GM10248 (cell line): ENCODE data around the gene CLEC2A.

Experiments
- CTCF ChIA-PET: fragments of 300-600 bp; sonication (Branson Sonifier 250); formaldehyde crosslinking; extraction: SDS; loops from one replicate; lab custom pipeline; 2021; ENCODE audit warnings: antibody characterized with exemption; lab: Yijun Ruan, JAX
- POLR2A ChIA-PET: fragments of 350-650 bp; sonication (Branson Sonifier 250); formaldehyde crosslinking; extraction: SDS; loops from one replicate; lab custom pipeline; 2020; ENCODE audit warnings: antibody characterized with exemption; lab: Yijun Ruan, JAX
- DNase-seq: peaks from one replicate; pipeline ENCODE4 v3.0.0; 2012; ENCODE audit errors: extremely low spot score
- CTCF ChIP-seq: IDR thresholded peaks from 2 replicates; pipeline ENCODE4 v1.5.1; 2012; ENCODE audit warnings: mild to moderate bottlenecking, low read depth; ENCODE audit errors: extremely low read depth, missing control alignments, control extremely low read depth

The CLEC2A gene

DNA sequence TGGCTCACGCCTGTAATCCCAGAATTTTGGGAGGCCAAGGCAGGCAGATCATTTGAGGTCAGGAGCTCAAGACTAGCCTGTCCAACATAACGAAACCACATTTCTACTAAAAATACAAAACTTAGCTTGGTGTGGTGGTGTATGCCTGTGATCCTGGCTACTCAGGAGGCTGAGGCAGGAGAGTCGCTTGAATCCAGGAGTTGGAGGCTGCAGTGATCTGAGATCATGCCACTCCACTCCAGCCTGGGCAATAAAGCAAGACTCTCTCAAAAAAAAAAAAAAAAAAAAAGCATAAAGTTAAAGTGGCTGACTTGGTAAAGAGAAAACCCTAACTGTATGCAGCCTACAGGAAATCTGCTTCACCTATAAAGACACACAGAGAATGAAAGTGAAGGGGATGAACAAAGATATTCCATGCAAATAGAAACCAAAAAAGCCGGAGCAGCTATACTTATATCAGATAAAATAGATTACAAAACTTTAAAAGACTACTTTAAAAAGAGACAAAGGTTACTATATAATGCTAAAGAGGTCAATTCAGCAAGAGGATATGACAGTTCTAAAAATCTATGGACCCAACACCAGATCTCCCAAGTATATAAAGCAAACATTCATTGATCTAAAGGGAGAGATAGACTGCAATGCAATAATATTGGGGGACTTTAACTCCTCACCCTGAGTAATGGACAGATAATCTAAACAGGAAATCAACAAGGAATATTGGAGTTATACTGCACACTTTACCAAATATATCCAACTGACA lies 67.1 kb downstream of the CLEC2A start:
- ChIA-PET POLR2A (no interaction called here), CTCF (interaction anchor here (1.5 kb wide), 1 partner anchor 114 kb away, joined by 7 read pairs; no protein-coding TSS in a partner anchor)
- no peak for TF ChIP-seq CTCF
- no peak for DNase-seq
